Panc1 (cell line): ENCODE data around the gene ABTB2. TPM values are rescaled to one million over a fixed set of nuclear protein-coding genes. Genes with fewer than 3 reads are reported as not detected.

Experiments
- ATAC-seq: fragments of 200-7000 bp; cut with Tn5 transposase; 2 replicates; pipeline ENCODE4 v1.9.1; 2020; ENCODE audit warnings: mild to moderate bottlenecking, moderate library complexity
- BruUV-seq: library from RNA; stranded (reverse); fragments of 400-500 nt; replicated peaks from 2 replicates; lab custom pipeline; 2021; lab: Mats Ljungman, UMichigan
- CTCF ChIA-PET: fragments of 300-600 bp; sonication (Branson Sonifier 250); formaldehyde crosslinking; loops from one replicate; lab custom pipeline; 2022; ENCODE audit warnings: antibody characterized with exemption; lab: Charles Lee
- POLR2A ChIA-PET: fragments of 300-600 bp; sonication (Branson Sonifier 250); formaldehyde crosslinking; loops from one replicate; lab custom pipeline; 2022; ENCODE audit warnings: antibody characterized with exemption; lab: Charles Lee
- DNase-seq: peaks from one replicate; pipeline ENCODE4 v3.0.0-alpha.2; 2010; ENCODE audit warnings: low read depth, low spot score
- H3K27ac ChIP-seq: 2 replicates; pipeline ENCODE4 v1.5.1; 2011; ENCODE audit warnings: mild to moderate bottlenecking, low read length, inconsistent platforms
- H3K27me3 ChIP-seq: fragments of 200-500 bp; sonication (Bioruptor generic); 2 replicates; pipeline ENCODE4 v1.6.0; 2014; ENCODE audit warnings: low read length, inconsistent platforms; ENCODE audit not compliant: control insufficient read depth, insufficient read depth
- H3K36me3 ChIP-seq: fragments of 200-500 bp; sonication (Bioruptor generic); 2 replicates; pipeline ENCODE4 v1.5.1; 2014; ENCODE audit warnings: inconsistent platforms, mild to moderate bottlenecking, low read length, moderate library complexity; ENCODE audit not compliant: control insufficient read depth, insufficient read depth
- H3K4me1 ChIP-seq: 2 replicates; pipeline ENCODE4 v1.5.1; 2011; ENCODE audit warnings: inconsistent platforms, mild to moderate bottlenecking, low read length, moderate library complexity; ENCODE audit not compliant: control insufficient read depth, insufficient read depth
- H3K4me3 ChIP-seq, 2 experiments: 2 replicates each; pipeline ENCODE4 v1.5.1; 2011 to 2012; ENCODE audit warnings: low read depth in 2 of 2, low read length in 2 of 2, mild to moderate bottlenecking in 2 of 2, inconsistent platforms in 1 of 2, moderate library complexity in 1 of 2
- H3K9me3 ChIP-seq: fragments of 200-500 bp; sonication (Bioruptor generic); 2 replicates; pipeline ENCODE4 v1.5.1; 2014; ENCODE audit warnings: low read depth, mild to moderate bottlenecking, inconsistent platforms, low read length, moderate library complexity; ENCODE audit not compliant: control insufficient read depth, insufficient read depth
- POLR2AphosphoS5 ChIP-seq: IDR thresholded peaks from 2 replicates; pipeline ENCODE4 v1.6.1; 2012; ENCODE audit warnings: mild to moderate bottlenecking, low read depth, low read length, moderate library complexity
- REST ChIP-seq, 2 experiments: IDR thresholded peaks; 2 replicates each; pipeline ENCODE4 v1.6.1; 2011 to 2012; ENCODE audit warnings: low read depth in 2 of 2, control low read depth in 1 of 2, low read length in 1 of 2, mild to moderate bottlenecking in 1 of 2, moderate library complexity in 1 of 2; ENCODE audit not compliant: insufficient read depth in 1 of 2
- SIN3A ChIP-seq: IDR thresholded peaks from 2 replicates; pipeline ENCODE4 v1.6.1; 2012; ENCODE audit warnings: low read depth, mild to moderate bottlenecking, low read length, moderate library complexity, borderline replicate concordance; ENCODE audit not compliant: insufficient read depth
- TCF7L2 ChIP-seq: IDR thresholded peaks from 2 replicates; pipeline ENCODE4 v1.6.1; 2011; ENCODE audit warnings: mild to moderate bottlenecking, low read depth, low read length, inconsistent platforms
- in situ Hi-C: cut with HindIII; loops from 2 replicates; pipeline ENCODE4 v1.10.0; 2016; ENCODE audit warnings: low sequenced_read_pairs, low pct_unique_long_range_greater_than_20kb
- intact Hi-C: fragments of 100-400 bp; cut with micrococcal nuclease; formaldehyde crosslinking; loops from one replicate; pipeline ENCODE4 v1.10.0; 2022; ENCODE audit not compliant: unreplicated experiment
- total RNA-seq: library from RNA; stranded (reverse); gene quantifications from one replicate; pipeline ENCODE4 v1.2.1, GENCODE V29; 2021; ENCODE audit not compliant: unreplicated experiment
- TF ChIP-seq, protein P1 (sequence below): fragments of 450-650 bp; IDR thresholded peaks from 2 replicates; pipeline ENCODE4 v1.5.1; 2017; ENCODE audit warnings: mild to moderate bottlenecking

The ABTB2 gene
- total RNA-seq, 1 experiment from 2014 or later: 22.7 TPM

DNA sequence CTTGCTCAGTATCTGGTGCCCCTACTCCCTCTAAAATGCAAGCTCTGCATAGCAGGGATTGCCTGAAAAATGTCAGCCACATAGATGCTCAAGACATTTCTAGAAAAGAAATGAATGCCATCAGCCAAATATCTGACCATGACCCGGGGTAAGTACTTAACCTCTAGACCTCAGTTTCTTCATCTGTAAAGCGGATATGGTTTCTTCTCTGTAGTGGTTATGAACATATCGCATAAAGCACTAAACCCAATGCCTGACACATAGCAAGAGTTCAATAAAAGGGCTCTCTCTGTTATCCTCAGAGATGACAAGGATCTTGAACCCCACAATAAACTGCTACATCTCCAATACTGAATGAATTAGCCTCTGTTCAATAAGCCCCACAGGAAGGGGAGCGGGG is 122.6 kb downstream of the ABTB2 start:
- DNase-seq (no peak), ATAC-seq (no peak)
- Histone ChIP-seq H3K27ac (no peak overlapping the region), H3K4me1 (peaks cover 22% of the 10 kb centered on the region), H3K27me3 (no peaks in the 10 kb centered on the region), H3K9me3 (no peaks in the 10 kb centered on the region), H3K36me3 (no peaks in the 10 kb centered on the region), H3K4me3 (no peak overlapping the region)
- in situ Hi-C loops (no loop called here), intact Hi-C loops (no loop called here)
- no TSS peak for BruUV-seq
- CTCF ChIA-PET: interaction anchor here (0.6 to 0.9 kb wide), 2 partner anchors 128 to 1941 kb away, joined by 3 read pairs; no protein-coding TSS in a partner anchor
- TF ChIP-seq, protein P1, sequence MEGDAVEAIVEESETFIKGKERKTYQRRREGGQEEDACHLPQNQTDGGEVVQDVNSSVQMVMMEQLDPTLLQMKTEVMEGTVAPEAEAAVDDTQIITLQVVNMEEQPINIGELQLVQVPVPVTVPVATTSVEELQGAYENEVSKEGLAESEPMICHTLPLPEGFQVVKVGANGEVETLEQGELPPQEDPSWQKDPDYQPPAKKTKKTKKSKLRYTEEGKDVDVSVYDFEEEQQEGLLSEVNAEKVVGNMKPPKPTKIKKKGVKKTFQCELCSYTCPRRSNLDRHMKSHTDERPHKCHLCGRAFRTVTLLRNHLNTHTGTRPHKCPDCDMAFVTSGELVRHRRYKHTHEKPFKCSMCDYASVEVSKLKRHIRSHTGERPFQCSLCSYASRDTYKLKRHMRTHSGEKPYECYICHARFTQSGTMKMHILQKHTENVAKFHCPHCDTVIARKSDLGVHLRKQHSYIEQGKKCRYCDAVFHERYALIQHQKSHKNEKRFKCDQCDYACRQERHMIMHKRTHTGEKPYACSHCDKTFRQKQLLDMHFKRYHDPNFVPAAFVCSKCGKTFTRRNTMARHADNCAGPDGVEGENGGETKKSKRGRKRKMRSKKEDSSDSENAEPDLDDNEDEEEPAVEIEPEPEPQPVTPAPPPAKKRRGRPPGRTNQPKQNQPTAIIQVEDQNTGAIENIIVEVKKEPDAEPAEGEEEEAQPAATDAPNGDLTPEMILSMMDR: no peak
- TF ChIP-seq SIN3A (no peak), POLR2AphosphoS5 (no peak), REST (IDR thresholded peaks at IDR 0.05; ENCODE audit: insufficient read depth in 1 of 2, low read depth in 2 of 2, low read length in 1 of 2) (no peak), TCF7L2 (no peak)
- POLR2A ChIA-PET: no interaction called here

- Histone ChIP-seq H3K36me3 (no peaks in the 10 kb centered on the region), H3K9me3 (no peaks in the 10 kb centered on the region), H3K27ac (peak overlapping the region; percentile 76), H3K4me3 (peak overlapping the region in 1 of 2 experiments; percentile 29; a peak in 1 of 4 replicates), H3K4me1 (peaks cover 18% of the 10 kb centered on the region), H3K27me3 (no peaks in the 10 kb centered on the region)
- in situ Hi-C loops: no loop called here
- DNase-seq (no peak), ATAC-seq (peak; percentile 95)
- no TSS peak for BruUV-seq
- no peak for TF ChIP-seq SIN3A
- TF ChIP-seq, protein P1: no peak
- no peak for TF ChIP-seq POLR2AphosphoS5
- no peak for TF ChIP-seq TCF7L2
- TF ChIP-seq REST (IDR thresholded peaks at IDR 0.05; ENCODE audit: insufficient read depth in 1 of 2, low read depth in 2 of 2, low read length in 1 of 2): no peak
- ChIA-PET POLR2A (no interaction called here), CTCF (interaction anchor here (0.9 kb wide), 1 partner anchor 1942 kb away, joined by 3 read pairs; no protein-coding TSS in a partner anchor)
- intact Hi-C loops: no loop called here
Observed at GRCh38 chr11:34234086-34234740, 123.6 kb downstream of the ABTB2 start.
